AG10803 (cell line): ENCODE measurements around the gene ARL13B.

Experiments
- DNase-seq: peaks from one replicate; pipeline ENCODE4 v3.0.0; 2010; ENCODE audit warnings: low read depth
- H3K4me3 ChIP-seq: 2 replicates; pipeline ENCODE4 v1.5.1; 2011; ENCODE audit warnings: mild to moderate bottlenecking, low read length, control low read depth
- TF ChIP-seq, protein P1 (sequence below): conservative IDR thresholded peaks from 2 replicates; pipeline ENCODE4 v1.5.1; 2011; ENCODE audit warnings: mild to moderate bottlenecking, low read length, control low read depth, inconsistent platforms

Gene ARL13B

DNA sequence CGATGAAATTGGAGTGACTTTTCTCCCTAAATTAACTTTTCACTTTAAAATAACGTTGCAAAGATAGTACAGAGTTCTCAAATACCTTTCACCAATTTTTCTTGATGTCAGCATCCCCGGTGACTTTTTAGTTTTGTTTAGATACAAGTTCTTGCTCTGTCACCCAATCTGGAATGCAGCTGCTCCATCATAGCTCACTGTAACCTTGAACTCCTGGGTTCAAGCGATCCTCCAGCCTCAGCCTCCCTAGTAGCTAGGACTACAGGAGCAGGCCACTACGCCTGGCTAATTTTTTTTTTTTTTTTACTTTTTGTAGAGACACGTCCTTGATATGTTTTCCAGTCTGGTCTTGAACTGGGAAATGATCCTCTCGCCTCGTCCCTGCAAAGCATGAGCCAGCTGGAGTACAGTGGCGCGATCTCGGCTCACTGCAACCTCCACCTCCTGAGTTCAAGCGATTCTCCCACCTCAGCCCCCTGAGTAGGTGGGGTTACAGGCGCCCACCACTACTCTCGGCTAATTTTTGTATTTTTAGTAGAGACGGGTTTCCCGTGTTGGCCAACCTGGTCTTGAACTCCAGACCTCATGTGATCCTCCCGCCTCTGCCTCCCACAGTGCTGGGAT is 83.7 kb downstream of the ARL13B start:
- TF ChIP-seq, protein P1, sequence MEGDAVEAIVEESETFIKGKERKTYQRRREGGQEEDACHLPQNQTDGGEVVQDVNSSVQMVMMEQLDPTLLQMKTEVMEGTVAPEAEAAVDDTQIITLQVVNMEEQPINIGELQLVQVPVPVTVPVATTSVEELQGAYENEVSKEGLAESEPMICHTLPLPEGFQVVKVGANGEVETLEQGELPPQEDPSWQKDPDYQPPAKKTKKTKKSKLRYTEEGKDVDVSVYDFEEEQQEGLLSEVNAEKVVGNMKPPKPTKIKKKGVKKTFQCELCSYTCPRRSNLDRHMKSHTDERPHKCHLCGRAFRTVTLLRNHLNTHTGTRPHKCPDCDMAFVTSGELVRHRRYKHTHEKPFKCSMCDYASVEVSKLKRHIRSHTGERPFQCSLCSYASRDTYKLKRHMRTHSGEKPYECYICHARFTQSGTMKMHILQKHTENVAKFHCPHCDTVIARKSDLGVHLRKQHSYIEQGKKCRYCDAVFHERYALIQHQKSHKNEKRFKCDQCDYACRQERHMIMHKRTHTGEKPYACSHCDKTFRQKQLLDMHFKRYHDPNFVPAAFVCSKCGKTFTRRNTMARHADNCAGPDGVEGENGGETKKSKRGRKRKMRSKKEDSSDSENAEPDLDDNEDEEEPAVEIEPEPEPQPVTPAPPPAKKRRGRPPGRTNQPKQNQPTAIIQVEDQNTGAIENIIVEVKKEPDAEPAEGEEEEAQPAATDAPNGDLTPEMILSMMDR = no peak
- peak overlapping the region; percentile 87 for H3K4me3 ChIP-seq
- peak; percentile 15 for DNase-seq

DNA sequence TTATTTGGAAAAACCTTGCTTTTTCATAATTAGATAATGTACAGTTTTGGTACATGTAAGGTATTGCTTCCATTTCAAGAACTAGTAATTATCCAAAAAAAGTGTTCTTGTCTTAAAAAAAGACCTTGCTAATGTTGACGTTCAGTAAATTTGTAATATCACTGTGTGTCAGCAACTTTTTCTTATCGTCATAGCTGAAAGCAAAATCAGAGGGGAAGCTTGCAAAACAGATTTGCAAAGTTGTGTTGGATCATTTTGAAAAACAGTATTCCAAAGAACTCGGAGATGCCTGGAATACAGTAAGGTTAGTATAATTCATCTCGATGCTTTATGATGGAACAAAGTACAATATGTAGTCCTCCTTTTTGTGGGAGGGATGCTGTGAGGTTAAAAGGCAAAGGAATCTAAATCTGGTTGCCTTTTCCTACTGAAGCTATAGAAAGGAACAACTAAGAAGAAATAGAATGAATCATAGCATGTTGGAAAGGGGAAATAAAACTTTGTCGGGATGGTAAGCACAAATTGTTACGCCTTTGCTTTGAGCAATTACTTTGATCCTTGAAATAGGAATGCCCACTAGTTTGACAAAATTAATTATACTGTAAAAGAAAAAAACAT is 84.4 kb downstream of the ARL13B start:
- H3K4me3 ChIP-seq = no peak overlapping the region; the same call in 1 of the 2 replicates
- TF ChIP-seq, protein P1 = no peak
- DNase-seq = no peak

DNA sequence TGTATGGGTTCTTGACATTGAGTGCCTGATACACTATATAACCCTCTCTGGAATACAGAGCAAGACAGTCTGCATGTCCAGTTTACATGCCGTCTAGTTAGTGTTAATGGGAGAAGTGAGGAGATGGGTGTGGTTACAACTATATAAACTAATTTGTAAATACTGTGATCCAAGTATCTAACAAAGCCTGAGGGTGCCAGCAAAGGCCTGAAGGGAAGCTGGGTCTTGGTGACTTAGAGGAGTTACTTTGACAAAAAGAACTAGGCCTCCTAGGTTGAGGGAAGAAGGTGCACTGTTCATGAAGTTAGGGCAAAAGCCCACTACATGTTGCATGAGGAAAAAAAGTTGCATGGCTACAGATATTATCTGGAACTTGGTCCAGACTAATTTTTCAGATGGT is 85.2 kb downstream of the ARL13B start:
- TF ChIP-seq, protein P1 = no peak
- H3K4me3 ChIP-seq = no peak overlapping the region
- DNase-seq = no peak

DNA sequence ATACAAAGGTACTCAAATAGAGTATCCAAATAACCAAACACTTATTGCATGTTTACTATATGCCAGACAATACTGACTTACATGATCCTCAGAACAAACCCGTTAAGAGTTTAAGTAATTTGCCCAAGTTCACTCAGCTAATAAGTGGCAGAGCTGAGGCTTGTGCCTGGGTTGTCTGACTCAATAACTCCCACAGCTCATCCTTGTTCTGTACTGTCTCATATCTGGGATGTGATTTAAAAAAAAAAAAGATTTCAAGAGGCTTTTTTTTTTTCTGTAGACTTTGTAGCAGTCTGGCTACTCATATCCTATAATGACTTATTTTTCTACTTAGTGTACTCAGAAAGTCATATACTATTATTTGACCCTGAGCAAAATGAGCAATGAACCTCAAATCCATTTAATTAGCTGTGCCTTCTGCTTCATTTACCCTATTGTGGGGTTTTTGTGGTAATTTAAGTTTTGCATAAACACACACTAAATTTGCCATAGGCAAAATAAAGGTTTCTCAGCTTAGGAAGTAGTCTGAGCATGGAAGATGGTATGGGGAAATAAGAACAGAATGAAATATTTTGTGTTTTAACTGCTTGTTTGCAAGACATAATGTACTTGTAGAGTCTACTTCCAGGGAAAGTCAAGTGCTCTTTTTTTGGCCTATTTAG is 86.0 kb downstream of the ARL13B start:
- DNase-seq = no peak
- TF ChIP-seq, protein P1 = no peak
- H3K4me3 ChIP-seq = no peak overlapping the region

DNA sequence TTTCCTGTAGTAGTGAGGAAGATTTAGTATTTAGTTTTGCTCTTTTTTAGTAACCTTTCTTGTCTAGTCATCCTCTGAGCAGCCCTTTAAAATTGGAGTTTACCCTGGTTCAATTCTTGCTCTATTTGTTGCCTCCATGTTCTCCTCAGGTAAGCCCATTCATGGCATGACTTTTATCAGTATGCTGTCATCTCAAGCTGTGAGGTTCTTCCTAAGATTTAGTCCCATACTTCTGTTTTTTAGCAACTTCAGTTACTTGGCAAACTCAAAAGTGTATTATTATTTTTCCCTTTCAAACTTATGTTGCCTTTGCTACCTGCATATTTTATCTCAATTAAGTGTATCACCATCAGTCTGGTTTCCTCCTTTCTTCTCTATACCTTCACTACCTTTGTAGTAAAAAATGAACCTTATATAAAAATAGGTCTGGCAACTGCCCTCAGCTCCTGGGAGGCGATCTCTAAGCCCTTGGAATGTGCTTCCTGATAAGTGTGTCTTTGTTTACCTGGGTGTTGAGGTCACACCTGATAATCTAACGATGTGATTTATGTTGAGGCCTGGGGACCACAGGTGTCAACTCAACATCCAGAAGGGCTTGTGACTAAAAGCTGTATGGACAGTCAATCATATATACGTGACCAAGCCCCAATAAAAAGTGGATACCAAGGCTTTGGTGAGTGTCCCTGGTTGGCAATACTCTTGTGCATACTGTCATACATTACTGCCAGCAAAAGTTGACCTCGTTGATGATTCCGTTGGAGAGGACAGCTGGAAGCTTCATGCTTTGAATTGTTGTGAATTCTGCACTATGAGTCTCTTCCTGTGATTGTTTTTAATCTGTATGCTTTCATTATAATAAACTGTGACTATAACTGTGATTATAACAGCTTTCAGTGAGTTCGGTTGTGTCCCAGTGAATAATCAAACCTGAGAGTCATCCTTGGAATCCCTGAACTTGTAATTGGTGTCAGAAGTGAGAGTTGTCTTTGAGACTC is 86.8 kb downstream of the ARL13B start:
- DNase-seq = no peak
- TF ChIP-seq, protein P1 = no peak
- no peak overlapping the region for H3K4me3 ChIP-seq

DNA sequence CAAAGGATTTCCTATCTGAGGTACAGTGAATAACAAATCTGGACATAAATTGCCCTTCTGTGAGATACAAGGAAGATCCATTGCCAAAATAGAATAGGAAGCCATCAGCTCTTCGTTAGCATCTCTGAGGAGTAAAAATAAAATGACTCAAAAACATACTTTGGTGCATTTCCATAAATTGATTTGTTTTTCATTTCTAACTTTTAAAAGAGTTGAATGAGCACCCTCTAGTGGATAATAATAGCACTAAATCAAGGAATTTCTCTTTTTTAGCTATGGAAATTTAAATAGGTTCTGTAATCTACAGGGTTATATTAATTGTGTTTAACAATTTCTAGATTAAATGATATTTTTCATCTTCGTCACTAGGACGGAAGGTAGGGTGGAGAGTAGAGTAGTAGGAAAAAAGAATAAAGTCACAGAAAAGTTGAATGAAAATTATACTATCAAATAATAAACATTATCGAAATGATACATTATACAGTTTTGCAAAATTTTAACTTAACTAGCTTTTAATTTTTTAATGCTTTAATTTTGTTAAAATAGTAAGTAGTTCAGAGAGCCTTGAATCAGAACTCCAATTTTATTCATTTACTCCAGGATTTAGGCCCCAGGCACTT is 89.3 kb downstream of the ARL13B start:
- no peak overlapping the region for H3K4me3 ChIP-seq
- TF ChIP-seq, protein P1 = peak; percentile 60
- DNase-seq = peak; percentile 40
